HFF-Myc (cell line): Measurements from ENCODE around the gene BEST2.
A peak's percentile ranks its signal among the peaks of the same experiment; 100 is the strongest.

Experiments
- DNase-seq: peaks from one replicate; pipeline ENCODE4 v3.0.0-alpha.2; 2011; ENCODE audit warnings: low read depth; ENCODE audit errors: extremely low read depth
- H3K4me3 ChIP-seq: replicated peaks from 2 replicates; pipeline ENCODE4 v1.5.1; 2011; ENCODE audit warnings: low read depth, mild to moderate bottlenecking, control low read depth, low read length
- CTCF ChIP-seq: IDR thresholded peaks from 2 replicates; pipeline ENCODE4 v1.5.1; 2012; ENCODE audit warnings: mild to moderate bottlenecking, low read depth, low read length, control low read depth; ENCODE audit errors: missing control alignments

BEST2 gene

GRCh38 chr19:12792051-12792852 is 40.7 kb downstream of the BEST2 start:
- no peak for DNase-seq
- H3K4me3 ChIP-seq, result peak overlapping the region; percentile 84
- TF ChIP-seq CTCF, result no peak

GRCh38 chr19:12792853-12793289 is 41.3 kb downstream of the BEST2 start:
- TF ChIP-seq CTCF, result no peak
- peak overlapping the region; percentile 84 for H3K4me3 ChIP-seq
- no peak for DNase-seq

GRCh38 chr19:12793290-12794195 is 42.0 kb downstream of the BEST2 start:
- peak overlapping the region; percentile 84 for H3K4me3 ChIP-seq
- DNase-seq, result no peak
- TF ChIP-seq CTCF, result no peak

- TF ChIP-seq CTCF, result no peak
- DNase-seq, result no peak
- peak overlapping the region; percentile 84 for H3K4me3 ChIP-seq
Measured at GRCh38 chr19:12794196-12794941, 42.8 kb downstream of the BEST2 start.

- no peak for TF ChIP-seq CTCF
- H3K4me3 ChIP-seq, result no peak overlapping the region
- no peak for DNase-seq
Measured at GRCh38 chr19:12794971-12795381, 43.4 kb downstream of the BEST2 start.
